ENCODE measurements around the gene LRRC28.

- TF ChIP-seq CTCF (IDR thresholded peaks at IDR 0.05; ENCODE audit: low read depth, low read length, poor library complexity, severe bottlenecking) (no peak), EZH2phosphoT487 (IDR thresholded peaks at IDR 0.05; ENCODE audit: borderline replicate concordance, low read length) (no peak)
Measured at GRCh38 chr15:99202176-99202552, 49.1 kb upstream of the LRRC28 start.

Data from DOHH2 (cell line).